GM23248 (cell line): ENCODE data around the gene IFT88. TPM values are rescaled to one million over a fixed set of nuclear protein-coding genes. Genes with fewer than 3 reads are reported as not detected.
A peak's percentile ranks its signal among the peaks of the same experiment; 100 is the strongest.

Experiments used
- DNase-seq: peaks from one replicate; pipeline ENCODE4 v3.0.0-alpha.2; 2015
- H2AFZ ChIP-seq: fragments of 200-600 bp; sonication (generic); 2 replicates; pipeline ENCODE4 v1.6.1; 2016; ENCODE audit warnings: antibody characterized with exemption
- H3F3A ChIP-seq: fragments of 200-600 bp; sonication (generic); 2 replicates; pipeline ENCODE4 v1.6.1; 2016; ENCODE audit warnings: mild to moderate bottlenecking, antibody characterized with exemption, mixed run types; ENCODE audit not compliant: insufficient read depth
- H3K27ac ChIP-seq: fragments of 200-600 bp; sonication (generic); 2 replicates; pipeline ENCODE4 v1.5.1; 2016; ENCODE audit warnings: mild to moderate bottlenecking
- H3K27me3 ChIP-seq: fragments of 200-600 bp; sonication (generic); replicated peaks from 2 replicates; pipeline ENCODE4 v1.6.1; 2016; ENCODE audit warnings: mild to moderate bottlenecking; ENCODE audit not compliant: insufficient read depth
- H3K36me3 ChIP-seq: fragments of 200-600 bp; sonication (generic); 2 replicates; pipeline ENCODE4 v1.6.1; 2016; ENCODE audit warnings: low read depth, mild to moderate bottlenecking
- H3K4me1 ChIP-seq: fragments of 200-600 bp; sonication (generic); 2 replicates; pipeline ENCODE4 v1.6.1; 2016; ENCODE audit warnings: mild to moderate bottlenecking; ENCODE audit not compliant: insufficient read depth
- H3K4me2 ChIP-seq: fragments of 200-600 bp; sonication (generic); one replicate; pipeline ENCODE4 v1.6.1; 2016; ENCODE audit warnings: mild to moderate bottlenecking; ENCODE audit not compliant: unreplicated experiment
- H3K4me3 ChIP-seq: fragments of 200-600 bp; sonication (generic); 2 replicates; pipeline ENCODE4 v1.5.1; 2016; ENCODE audit warnings: mild to moderate bottlenecking
- H3K79me2 ChIP-seq: fragments of 200-600 bp; sonication (generic); 2 replicates; pipeline ENCODE4 v1.6.1; 2016; ENCODE audit warnings: mild to moderate bottlenecking; ENCODE audit not compliant: insufficient read depth
- H3K9ac ChIP-seq: fragments of 200-600 bp; sonication (generic); 2 replicates; pipeline ENCODE4 v1.6.1; 2016; ENCODE audit warnings: mild to moderate bottlenecking
- H3K9me2 ChIP-seq: fragments of 200-600 bp; sonication (generic); 2 replicates; pipeline ENCODE4 v1.6.1; 2016; ENCODE audit warnings: mixed run types, mild to moderate bottlenecking, moderate library complexity; ENCODE audit not compliant: insufficient read depth
- H3K9me3 ChIP-seq: fragments of 200-600 bp; sonication (generic); one replicate; pipeline ENCODE4 v1.6.1; 2017; ENCODE audit warnings: low read depth
- H4K20me1 ChIP-seq: fragments of 200-600 bp; sonication (generic); 2 replicates; pipeline ENCODE4 v1.6.0; 2016; ENCODE audit not compliant: insufficient read depth
- EZH2 ChIP-seq: fragments of 200-600 bp; sonication (generic); IDR thresholded peaks from 2 replicates; pipeline ENCODE4 v1.6.1; 2018; ENCODE audit warnings: antibody characterized with exemption, mild to moderate bottlenecking; ENCODE audit not compliant: insufficient read depth, poor library complexity, severe bottlenecking
- EZH2phosphoT487 ChIP-seq: fragments of 200-600 bp; sonication (generic); IDR thresholded peaks from 2 replicates; pipeline ENCODE4 v1.6.1; 2018; ENCODE audit warnings: antibody characterized with exemption, moderate library complexity, mild to moderate bottlenecking, low read depth; ENCODE audit not compliant: insufficient read depth
- WGBS, 2 experiments: methylation state at CpG; one replicate each; pipeline ENCODE4 v1.1.6; 2015 to 2017; ENCODE audit warnings: low lambda C conversion rate in 2 of 2, low coverage in 1 of 2; ENCODE audit errors: missing lambda C conversion rate in 2 of 2; 5-methylcytosine and 5-hydroxymethylcytosine counted together
- in situ Hi-C: fragments of 300-500 bp; cut with MboI; formaldehyde crosslinking; loops from 2 replicates; pipeline ENCODE4 v1.15.0; 2020
- polyA plus RNA-seq: library from polyadenylated mRNA; unstranded; fragments of >200 nt; fragmentation: Nextera tagmentation; extraction: Ambion mirVana; gene quantifications from 2 replicates; pipeline ENCODE4 v1.2.1, GENCODE V29; 2016
- total RNA-seq: library from RNA; depleted of rRNA; stranded (reverse); fragments of >200 nt; shearing (Covaris generic); gene quantifications from 2 replicates; pipeline ENCODE4 v1.2.3, GENCODE V29; 2014

The IFT88 gene
- total and polyA plus RNA-seq, 2 experiments from 2014 or later, result 10.3 to 11.4 TPM

DNA sequence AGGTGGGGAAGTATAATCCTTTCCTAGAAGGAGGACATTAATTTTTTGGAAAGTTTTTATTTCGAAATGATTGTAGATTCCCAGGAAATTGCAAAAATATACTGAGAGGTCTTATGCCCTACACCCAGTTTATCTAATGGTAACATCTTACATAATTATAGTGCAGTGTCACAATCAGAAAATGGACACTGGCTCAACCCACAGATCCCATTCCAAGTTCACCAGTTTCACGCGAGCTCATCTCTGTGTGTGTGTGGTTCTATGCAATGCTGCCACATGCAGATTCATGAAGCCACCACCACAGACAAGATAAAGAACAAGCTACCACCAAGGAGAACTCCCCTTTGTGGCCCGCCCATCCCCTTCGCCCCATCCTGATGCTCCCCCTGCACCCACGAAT is 160.9 kb downstream of the IFT88 start:
- Histone ChIP-seq H3K4me2 (no peak overlapping the region), H3K9me3 (no peaks in the 10 kb centered on the region), H3K36me3 (no peaks in the 10 kb centered on the region; the same call in 1 of the 2 replicates), H3K27me3 (no peaks in the 10 kb centered on the region), H2AFZ (no peak overlapping the region), H3K9ac (no peak overlapping the region), H3K4me1 (0 out of 2 replicates have a peak, but pooled peaks cover 3% of the 10 kb centered on the region), H3K79me2 (no peaks in the 10 kb centered on the region), H4K20me1 (no peaks in the 10 kb centered on the region), H3K4me3 (no peak overlapping the region), H3K9me2 (no peaks in the 10 kb centered on the region), H3K27ac (no peak overlapping the region), H3F3A (0 out of 2 replicates have a peak, but pooled peaks cover under 1% of the 10 kb centered on the region)
- in situ Hi-C loops, result no loop called here
- TF ChIP-seq EZH2phosphoT487, result no peak
- TF ChIP-seq EZH2, result no peak
- 75 to 82% methylated on average over 6 of the region's 6 CpGs for WGBS, 2 experiments
- no peak for DNase-seq

DNA sequence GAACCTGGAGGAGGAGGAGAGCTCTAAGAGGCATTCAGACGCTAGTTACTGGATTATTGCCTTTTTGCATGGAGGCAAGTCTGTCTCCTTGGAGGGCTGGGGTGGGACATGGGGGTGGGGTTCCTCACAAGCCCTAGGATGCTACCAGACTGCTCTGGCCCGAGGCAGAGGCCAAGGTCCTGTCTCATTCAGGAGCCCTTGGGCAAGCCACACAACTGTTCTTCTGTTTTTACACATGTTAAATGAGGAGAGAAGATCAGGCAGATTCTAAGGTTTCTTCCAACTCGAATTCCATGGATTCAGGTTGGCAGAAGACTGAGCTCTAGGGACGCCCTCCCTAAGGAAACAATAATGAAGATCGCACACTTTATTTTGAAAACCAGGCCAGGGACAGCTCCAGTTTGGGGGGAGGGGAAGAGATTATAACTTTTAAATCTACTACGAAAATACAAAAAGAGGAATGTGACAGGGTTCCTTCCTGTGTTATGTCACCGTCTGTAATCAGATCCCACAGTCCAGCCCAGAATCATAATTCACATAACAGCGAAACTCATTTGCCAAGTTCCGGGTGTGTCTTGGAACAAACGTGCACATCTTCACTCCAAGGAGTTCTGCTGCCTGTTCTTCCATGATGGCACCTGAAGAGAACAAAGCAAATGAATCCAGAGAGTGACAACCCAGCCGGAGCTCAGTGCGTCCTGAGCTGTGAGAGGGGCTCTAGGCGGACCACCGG is 161.8 kb downstream of the IFT88 start:
- Histone ChIP-seq H3F3A (no peaks in the 10 kb centered on the region), H3K36me3 (no peaks in the 10 kb centered on the region; the same call in 1 of the 2 replicates), H3K9ac (no peak overlapping the region), H3K9me3 (no peaks in the 10 kb centered on the region), H3K9me2 (no peaks in the 10 kb centered on the region), H3K27ac (no peak overlapping the region), H3K4me3 (no peak overlapping the region), H3K4me1 (0 out of 2 replicates have a peak, but pooled peaks cover 3% of the 10 kb centered on the region), H4K20me1 (no peaks in the 10 kb centered on the region), H3K4me2 (no peak overlapping the region), H3K79me2 (no peaks in the 10 kb centered on the region), H2AFZ (no peak overlapping the region), H3K27me3 (no peaks in the 10 kb centered on the region)
- DNase-seq, result peak; percentile 23
- no peak for TF ChIP-seq EZH2
- no peak for TF ChIP-seq EZH2phosphoT487
- in situ Hi-C loops, result no loop called here
- WGBS, 2 experiments, result 39 to 41% methylated on average over 14 of the region's 14 CpGs

DNA sequence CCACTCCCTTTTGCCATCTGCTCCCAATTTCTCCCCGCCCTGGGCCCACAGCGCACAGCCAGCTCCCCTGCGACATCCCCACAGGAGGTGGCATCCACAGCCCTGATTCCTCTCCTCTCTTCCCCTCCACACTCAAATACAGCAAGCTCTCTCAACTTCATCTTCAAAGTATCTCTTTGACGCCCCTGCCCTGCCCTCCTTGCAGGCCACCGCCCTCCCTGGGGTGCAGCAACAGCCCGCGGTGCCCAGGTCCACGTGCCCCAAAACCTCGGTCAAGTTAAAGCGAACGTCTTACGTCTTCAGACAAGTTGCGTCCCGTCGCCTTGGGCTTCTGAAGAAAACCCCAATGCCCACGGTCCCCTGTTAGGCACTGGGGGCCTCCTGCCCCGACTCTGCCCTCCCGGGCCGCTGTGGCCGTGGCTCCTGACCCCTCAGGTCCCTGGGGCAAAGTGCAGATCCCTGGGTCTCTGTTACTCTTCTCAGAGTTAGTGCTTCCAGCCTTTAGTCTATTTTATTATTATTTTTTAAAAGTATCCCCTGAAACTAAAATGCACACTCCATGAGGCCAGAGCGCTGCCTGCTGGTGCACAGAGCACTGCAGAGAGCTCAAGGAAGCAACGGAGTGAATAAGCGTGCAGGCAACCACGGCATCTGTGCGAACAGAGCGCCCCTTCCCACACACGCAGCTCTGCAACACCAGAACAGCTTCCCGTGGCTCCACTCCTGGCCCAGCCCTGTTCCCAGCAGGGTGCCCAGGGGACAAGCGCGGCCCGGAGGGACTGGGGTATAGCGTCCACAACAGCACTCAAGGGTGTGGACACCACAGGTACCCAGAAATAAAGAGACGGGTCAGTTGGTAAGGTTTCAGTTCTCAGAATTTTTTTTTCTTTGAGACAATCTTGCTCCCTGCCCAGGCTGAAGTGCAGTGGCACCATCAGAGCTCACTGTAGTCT is 163.0 kb downstream of the IFT88 start:
- H4K20me1 ChIP-seq, result no peaks in the 10 kb centered on the region
- H3K36me3 ChIP-seq, result no peaks in the 10 kb centered on the region; the same call in 1 of the 2 replicates
- H3K9me3 ChIP-seq, result no peaks in the 10 kb centered on the region
- 0 out of 2 replicates have a peak, but pooled peaks cover 3% of the 10 kb centered on the region for H3K4me1 ChIP-seq
- no peak overlapping the region for H2AFZ ChIP-seq
- no peak overlapping the region for H3K27ac ChIP-seq
- no peak overlapping the region for H3K4me3 ChIP-seq
- TF ChIP-seq EZH2 (no peak), EZH2phosphoT487 (no peak)
- H3K9me2 ChIP-seq, result no peaks in the 10 kb centered on the region
- in situ Hi-C loops, result no loop called here
- H3K27me3 ChIP-seq, result no peaks in the 10 kb centered on the region
- H3K4me2 ChIP-seq, result no peak overlapping the region
- no peaks in the 10 kb centered on the region for H3F3A ChIP-seq
- 93% methylated on average over 33 of the region's 33 CpGs for WGBS, 2 experiments
- no peak overlapping the region for H3K9ac ChIP-seq
- no peak for DNase-seq
- H3K79me2 ChIP-seq, result no peaks in the 10 kb centered on the region

DNA sequence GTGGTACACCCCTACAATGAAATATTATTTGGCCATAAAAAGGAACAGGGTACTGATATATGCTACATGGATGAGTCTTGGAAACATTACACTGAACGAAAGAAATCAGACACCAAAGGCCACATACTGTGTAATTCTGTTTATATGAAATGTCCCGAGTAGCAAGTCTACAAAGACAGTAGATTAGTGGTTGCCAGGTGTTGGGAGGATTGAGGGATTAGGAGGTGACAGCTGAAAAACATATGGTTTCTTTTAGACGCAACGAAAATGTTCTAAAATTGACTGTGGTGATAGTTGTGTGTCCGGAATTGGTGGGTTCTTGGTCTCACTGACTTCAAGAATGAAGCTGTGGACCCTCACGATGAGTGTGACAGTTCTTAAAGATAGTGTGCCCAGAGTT is 171.7 kb downstream of the IFT88 start:
- Histone ChIP-seq H3K4me1 (no peaks in the 10 kb centered on the region), H3K9ac (no peak overlapping the region), H2AFZ (no peak overlapping the region), H3K9me3 (no peaks in the 10 kb centered on the region), H3K36me3 (no peaks in the 10 kb centered on the region), H4K20me1 (no peaks in the 10 kb centered on the region), H3K4me2 (no peak overlapping the region), H3K9me2 (no peaks in the 10 kb centered on the region), H3K4me3 (no peak overlapping the region), H3K79me2 (no peaks in the 10 kb centered on the region), H3F3A (no peaks in the 10 kb centered on the region), H3K27ac (no peak overlapping the region), H3K27me3 (no peaks in the 10 kb centered on the region)
- 79 to 80% methylated on average over 6 of the region's 6 CpGs for WGBS, 2 experiments
- no peak for DNase-seq
- TF ChIP-seq EZH2phosphoT487 (no peak), EZH2 (no peak)
- in situ Hi-C loops, result no loop called here
